Measurements from ENCODE around the gene CABCOCO1. TPM values are rescaled to one million over a fixed set of nuclear protein-coding genes. Genes with fewer than 3 reads are reported as not detected.

Gene CABCOCO1
- polyA plus RNA-seq, 3 donors: 2.7 to 6.0 (median 3.0) TPM

DNA sequence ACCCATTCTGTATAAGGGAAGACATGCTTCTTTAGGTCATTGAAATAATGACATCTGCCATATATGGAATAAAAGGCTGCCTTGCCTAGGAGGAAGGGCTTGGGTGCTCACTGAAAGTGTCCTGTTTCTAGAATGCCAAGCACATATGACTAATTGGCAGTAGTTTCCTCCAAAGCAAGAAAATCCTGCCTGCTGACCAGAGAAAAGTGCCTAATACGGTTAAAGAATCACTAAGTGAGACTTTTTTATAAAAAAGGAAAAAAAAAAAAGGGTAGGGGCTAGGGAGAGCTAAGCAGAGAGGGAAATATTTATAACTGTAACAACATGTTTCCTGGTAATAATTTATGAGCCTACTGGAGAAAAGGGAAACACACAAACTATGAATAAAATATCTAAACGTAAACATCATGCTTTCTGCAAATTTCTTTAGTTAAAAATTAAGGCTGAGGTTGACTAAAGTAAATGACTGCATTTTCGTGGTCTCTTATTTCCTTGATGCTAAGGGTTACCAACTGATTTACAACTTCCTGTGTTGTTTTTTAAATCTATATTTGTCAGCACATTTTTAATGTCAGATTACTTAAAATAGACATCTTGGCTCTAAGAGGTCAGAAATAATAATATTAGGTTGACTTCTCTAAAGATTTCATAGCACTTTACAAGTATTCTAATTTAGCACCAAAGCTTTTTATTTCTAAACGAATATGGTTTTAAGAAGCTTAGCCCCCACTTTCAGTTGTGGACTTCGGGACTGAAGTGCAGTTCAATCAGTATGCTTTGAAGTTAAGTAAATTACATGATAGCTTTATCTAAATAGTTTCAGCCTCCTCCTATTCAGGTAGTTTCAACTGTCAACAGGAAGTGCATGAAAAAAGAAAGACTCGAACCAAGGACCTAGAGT lies 89.6 kb downstream of the CABCOCO1 start:
- peak in 2 of 3 donors; percentile 47 to 60 for DNase-seq (ENCODE audit: low read depth in 3 of 3, low spot score in 2 of 3)

DNA sequence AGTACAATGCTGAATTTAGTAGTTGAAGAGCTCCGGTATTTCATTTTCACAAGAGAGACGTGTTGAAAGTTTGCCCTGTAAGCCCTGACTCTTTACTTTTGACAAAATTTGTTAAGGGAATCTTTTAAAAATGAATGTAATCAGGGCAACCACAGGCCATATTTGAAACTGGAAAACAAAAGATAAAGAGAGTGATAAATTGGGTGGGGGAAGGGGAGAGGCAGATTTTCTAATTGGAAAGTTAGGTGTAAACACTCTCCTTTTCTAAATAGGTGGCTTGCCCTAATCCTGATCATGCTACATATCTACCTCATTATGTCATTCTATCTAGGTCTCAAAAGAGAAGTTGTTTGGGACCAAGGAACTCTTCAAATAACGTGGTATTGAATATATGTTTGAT lies 90.7 kb downstream of the CABCOCO1 start:
- DNase-seq (ENCODE audit: low read depth in 3 of 3, low spot score in 2 of 3): no peak

DNA sequence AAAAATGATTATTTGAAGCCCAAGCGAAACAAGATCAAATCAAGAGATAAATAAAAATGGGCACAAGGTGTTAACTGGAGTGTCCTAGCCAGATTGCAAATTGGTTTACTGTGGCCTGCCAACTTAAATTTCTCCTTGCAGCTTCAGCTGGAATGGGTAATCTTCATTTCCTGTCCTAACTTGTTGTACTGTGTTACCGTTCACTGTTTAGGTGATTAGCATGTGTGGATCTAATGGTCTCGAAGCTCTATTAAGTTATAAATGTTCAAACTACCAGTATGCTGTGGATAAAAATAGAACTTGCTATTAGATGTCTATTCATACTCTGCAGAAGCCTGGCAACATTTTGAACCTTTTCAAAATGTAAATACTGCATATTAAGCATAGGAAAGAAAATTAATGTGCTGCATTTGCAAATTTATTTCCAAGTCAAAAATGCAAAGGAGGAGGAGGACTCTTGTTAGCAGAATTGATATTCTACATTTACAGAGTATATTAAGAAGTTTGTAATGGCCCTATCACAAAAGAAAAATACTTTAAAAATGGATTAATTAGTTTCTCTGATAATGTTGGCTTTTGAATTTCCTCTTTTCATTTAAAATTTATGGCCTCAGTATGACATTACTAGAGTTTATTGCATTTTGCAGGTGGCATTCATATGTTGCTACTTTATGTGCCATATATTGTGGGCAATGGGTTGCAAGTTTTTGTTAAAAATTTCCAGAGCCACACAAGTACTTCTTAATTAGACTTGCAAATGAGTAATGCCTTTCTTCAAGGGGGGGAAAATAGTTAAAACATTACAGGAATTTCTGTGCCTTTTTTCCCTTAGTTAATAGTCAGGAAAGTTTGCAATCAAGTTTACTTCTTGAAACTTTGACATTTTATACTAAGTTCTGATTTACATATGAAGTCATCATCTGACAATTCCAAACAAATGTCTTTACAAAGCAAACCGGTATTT lies 92.1 kb downstream of the CABCOCO1 start:
- no peak for DNase-seq (ENCODE audit: low read depth in 3 of 3, low spot score in 2 of 3)

GRCh38 chr10:61757001-61757400 lies 94.3 kb downstream of the CABCOCO1 start:
- DNase-seq (ENCODE audit: low read depth in 3 of 3, low spot score in 2 of 3): no peak

DNA sequence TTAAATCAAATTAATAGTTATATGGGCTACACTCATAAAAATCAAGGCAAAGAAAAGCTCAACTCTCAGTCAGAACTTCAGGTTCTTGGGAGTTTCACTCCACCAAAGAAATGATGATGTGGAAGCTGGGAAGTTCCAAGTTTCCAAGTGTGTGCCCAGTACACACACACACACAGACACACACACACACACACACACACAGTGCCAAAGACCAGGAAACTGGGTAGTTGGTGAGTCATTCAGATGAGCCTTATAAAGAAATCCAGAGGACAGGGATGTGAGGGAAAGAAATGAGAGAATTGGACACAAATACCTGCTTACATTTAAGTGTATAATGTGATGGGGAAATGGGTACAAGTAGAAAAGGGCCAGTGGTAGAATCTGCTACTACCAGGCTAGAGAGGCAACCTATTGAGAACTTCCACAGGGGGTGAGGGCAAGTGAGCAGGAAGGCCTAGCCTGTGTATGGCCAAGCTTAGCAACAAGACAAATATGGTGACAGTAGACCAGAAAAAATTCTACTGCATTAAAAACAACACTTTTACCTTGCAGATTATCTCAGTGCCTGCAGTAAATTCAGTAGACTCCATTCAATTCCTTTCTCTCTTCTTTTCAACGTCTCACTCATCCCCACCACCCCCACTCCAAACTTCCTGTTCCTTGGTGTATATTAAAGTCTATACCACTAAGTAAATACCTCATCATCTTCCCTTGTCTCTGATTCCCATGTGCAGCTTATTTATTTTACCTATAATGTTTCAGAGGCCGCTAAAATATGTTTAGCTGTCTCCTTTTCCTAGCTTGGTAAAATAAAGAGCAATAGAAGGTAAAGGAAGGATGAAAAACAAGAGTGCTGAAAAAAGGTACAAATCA lies 95.0 kb downstream of the CABCOCO1 start:
- DNase-seq (ENCODE audit: low read depth in 3 of 3, low spot score in 2 of 3): no peak

- DNase-seq (ENCODE audit: low read depth in 3 of 3, low spot score in 2 of 3): no peak
Observed at GRCh38 chr10:61758433-61758832, 95.7 kb downstream of the CABCOCO1 start.

- no peak for DNase-seq (ENCODE audit: low read depth in 3 of 3, low spot score in 2 of 3)
Observed at GRCh38 chr10:61759751-61760150, 97.0 kb downstream of the CABCOCO1 start.

- DNase-seq (ENCODE audit: low read depth in 3 of 3, low spot score in 2 of 3): no peak
Observed at GRCh38 chr10:61760943-61761824, 98.5 kb downstream of the CABCOCO1 start.

GRCh38 chr10:61761825-61762217 lies 99.1 kb downstream of the CABCOCO1 start:
- DNase-seq (ENCODE audit: low read depth in 3 of 3, low spot score in 2 of 3): no peak

- no peak for DNase-seq (ENCODE audit: low read depth in 3 of 3, low spot score in 2 of 3)
Observed at GRCh38 chr10:61763778-61764177, 101.0 kb downstream of the CABCOCO1 start.

DNA sequence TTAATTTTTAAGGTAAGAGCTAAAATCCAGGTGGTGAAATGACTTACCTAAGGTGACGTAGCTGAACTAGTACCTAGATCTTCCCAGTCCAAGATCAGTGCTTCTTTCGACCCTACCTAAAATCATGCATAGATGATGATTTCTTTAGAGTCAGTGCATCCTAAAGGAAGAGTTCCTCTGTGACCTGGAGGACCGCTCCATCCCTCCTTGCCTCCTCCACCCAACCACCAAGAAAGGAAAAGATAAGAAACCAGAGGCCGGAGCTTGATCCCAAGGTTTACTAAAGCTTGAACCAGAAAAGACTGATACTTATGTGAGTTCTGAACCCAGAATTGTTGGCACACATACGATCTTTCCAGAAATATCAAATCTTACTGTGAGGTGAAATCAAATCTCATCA lies 101.8 kb downstream of the CABCOCO1 start:
- no peak for DNase-seq (ENCODE audit: low read depth in 3 of 3, low spot score in 2 of 3)

DNA sequence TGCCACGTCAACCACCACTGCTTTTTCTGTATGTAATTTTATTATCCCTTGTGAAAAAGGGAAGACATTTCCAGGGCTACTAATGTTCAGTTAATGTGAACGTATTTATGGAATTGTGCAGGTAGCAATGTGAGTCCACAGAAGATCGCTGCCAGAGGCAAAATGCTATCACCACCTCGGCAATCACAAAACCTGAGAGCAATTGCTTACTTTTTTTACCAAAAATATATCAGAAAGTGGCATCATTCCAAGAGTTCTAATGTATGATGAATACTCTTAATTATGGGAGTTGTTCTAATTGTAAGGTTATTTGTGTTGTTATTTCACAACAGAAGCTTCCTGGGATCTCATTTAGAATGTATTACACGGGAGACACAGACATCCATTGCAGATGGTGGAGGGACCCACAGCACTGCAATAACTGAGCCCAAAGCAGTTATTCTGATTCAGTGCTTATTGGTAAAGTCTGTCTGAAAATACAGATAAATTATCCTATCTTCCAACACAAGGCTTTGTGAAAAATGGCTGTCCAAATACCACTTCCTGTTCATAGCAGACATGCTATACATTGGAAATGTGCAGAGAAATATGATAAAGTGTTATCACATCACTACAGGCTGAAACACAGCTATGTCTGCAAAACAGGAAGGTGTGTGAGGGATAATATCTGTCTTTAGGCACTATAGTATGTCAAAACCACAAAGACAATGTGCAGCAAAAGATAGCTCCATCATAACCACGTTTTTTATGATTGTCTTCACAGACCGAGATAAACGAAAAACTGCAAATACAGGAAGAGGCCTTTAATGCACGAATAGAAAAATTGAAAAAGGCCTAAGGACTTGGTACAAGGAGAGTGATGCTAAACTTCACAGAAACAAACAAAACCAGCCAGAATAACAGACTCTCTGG lies 102.7 kb downstream of the CABCOCO1 start:
- no peak for DNase-seq (ENCODE audit: low read depth in 3 of 3, low spot score in 2 of 3)

DNA sequence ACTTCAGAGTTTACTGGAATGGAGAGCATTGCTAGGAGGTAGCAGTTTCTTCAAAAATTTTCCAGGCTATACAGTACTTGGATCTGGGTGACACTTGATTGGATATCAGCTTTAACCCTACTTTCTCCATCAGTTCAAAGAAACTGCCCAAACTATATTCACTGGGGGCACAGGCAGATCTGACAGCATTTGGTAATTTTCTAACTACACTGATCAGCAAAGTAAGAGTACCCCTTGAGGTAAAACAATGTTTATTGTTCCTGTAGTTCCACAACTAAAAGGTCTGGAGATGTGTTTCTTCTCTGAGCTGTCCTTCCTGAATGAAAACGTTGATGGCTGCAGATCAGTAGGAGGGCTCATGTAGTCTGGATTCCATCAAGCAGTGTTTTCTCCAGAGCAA lies 104.2 kb downstream of the CABCOCO1 start:
- no peak for DNase-seq (ENCODE audit: low read depth in 3 of 3, low spot score in 2 of 3)

DNA sequence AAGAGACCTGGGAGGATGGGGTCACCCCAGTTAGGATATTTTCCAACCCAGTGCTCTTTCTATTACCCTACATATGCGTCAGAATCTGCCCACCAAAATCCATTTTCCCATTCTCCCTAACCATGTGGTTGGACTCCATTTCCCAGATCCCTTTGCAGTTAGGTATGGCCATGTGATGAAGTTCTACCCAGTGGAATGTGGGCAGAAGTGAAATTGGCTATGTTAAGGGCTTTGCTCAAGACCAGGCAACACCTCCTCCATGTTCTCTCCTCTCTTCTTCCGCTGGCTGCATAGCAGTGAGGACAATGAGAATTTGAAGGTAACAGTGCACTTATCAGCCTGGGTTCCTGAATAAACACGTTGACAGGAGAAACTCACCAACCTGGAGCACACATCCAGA lies 111.3 kb downstream of the CABCOCO1 start:
- DNase-seq (ENCODE audit: low read depth in 3 of 3, low spot score in 2 of 3): no peak

GRCh38 chr10:61775111-61775510 lies 112.4 kb downstream of the CABCOCO1 start:
- no peak for DNase-seq (ENCODE audit: low read depth in 3 of 3, low spot score in 2 of 3)

- DNase-seq (ENCODE audit: low read depth in 3 of 3, low spot score in 2 of 3): no peak
Observed at GRCh38 chr10:61776615-61777266, 114.0 kb downstream of the CABCOCO1 start.

GRCh38 chr10:61778137-61778536 lies 115.4 kb downstream of the CABCOCO1 start:
- DNase-seq (ENCODE audit: low read depth in 3 of 3, low spot score in 2 of 3): no peak

GRCh38 chr10:61779276-61779675 lies 116.5 kb downstream of the CABCOCO1 start:
- no peak for DNase-seq (ENCODE audit: low read depth in 3 of 3, low spot score in 2 of 3)

Data from right renal cortex interstitium (tissue), 3 donors.